SK-N-SH (cell line): Measurements from ENCODE around the gene ADGRE3. TPM values are rescaled to one million over a fixed set of nuclear protein-coding genes. Genes with fewer than 3 reads are reported as not detected.
A peak's percentile ranks its signal among the peaks of the same experiment; 100 is the strongest.

ENCODE experiments used
- CTCF ChIA-PET: fragments of 300-600, 350-600 bp; formaldehyde crosslinking; extraction: SDS; loops from one replicate; lab custom pipeline; 2021; lab: Yijun Ruan, JAX
- POLR2A ChIA-PET: fragments of 350-600 bp; sonication (Branson Sonifier 250); formaldehyde crosslinking; extraction: SDS; loops from one replicate; lab custom pipeline; 2020; ENCODE audit warnings: antibody characterized with exemption, inconsistent platforms; lab: Yijun Ruan, JAX
- DNase-seq: peaks from one replicate; pipeline ENCODE4 v3.0.0; 2012
- H2AFZ ChIP-seq: fragments of 200-600 bp; sonication (generic); 2 replicates; pipeline ENCODE4 v1.8.1; 2016; ENCODE audit warnings: antibody characterized with exemption, mild to moderate bottlenecking, low read depth
- H3F3A ChIP-seq: fragments of 200-600 bp; sonication (generic); replicated peaks from 2 replicates; pipeline ENCODE3; 2016; ENCODE audit warnings: antibody characterized with exemption, mild to moderate bottlenecking; ENCODE audit not compliant: insufficient read depth
- H3K27ac ChIP-seq, 2 experiments: fragments of 200-500 bp in 1 of 2; fragments of 200-600 bp in 1 of 2; sonication (Bioruptor generic) in 1 of 2; sonication (generic), shearing (Covaris generic) in 1 of 2; 2 replicates each; pipeline versions ENCODE4 v1.5.1 to v1.6.1; 2014 to 2016; ENCODE audit warnings: low read depth in 2 of 2, inconsistent platforms in 1 of 2, low read length in 1 of 2, mild to moderate bottlenecking in 1 of 2, mixed read lengths in 1 of 2
- H3K27me3 ChIP-seq: fragments of 200-600 bp; sonication (generic), shearing (Covaris generic); 2 replicates; pipeline ENCODE4 v1.6.1; 2016; ENCODE audit warnings: mixed run types; ENCODE audit not compliant: insufficient read depth
- H3K36me3 ChIP-seq, 2 experiments: fragments of 200-500 bp in 1 of 2; fragments of 200-600 bp in 1 of 2; sonication (Bioruptor generic) in 1 of 2; sonication (generic) in 1 of 2; replicated peaks in 1 of 2; 2 replicates each; pipeline versions ENCODE3 to v1.5.1; 2014 to 2016; ENCODE audit warnings: low read length in 1 of 2, mild to moderate bottlenecking in 1 of 2; ENCODE audit not compliant: insufficient read depth in 2 of 2, control insufficient read depth in 1 of 2
- H3K4me1 ChIP-seq, 2 experiments: fragments of 200-500 bp in 1 of 2; fragments of 200-600 bp in 1 of 2; sonication (Bioruptor generic) in 1 of 2; sonication (generic), shearing (Covaris generic) in 1 of 2; 2 replicates each; pipeline versions ENCODE4 v1.5.1 to v1.6.1; 2014 to 2016; ENCODE audit warnings: low read depth in 1 of 2, low read length in 1 of 2, mixed run types in 1 of 2; ENCODE audit not compliant: insufficient read depth in 2 of 2, control insufficient read depth in 1 of 2
- H3K4me2 ChIP-seq: fragments of 200-600 bp; sonication (generic), shearing (Covaris generic); 2 replicates; pipeline ENCODE4 v1.6.1; 2017; ENCODE audit warnings: mixed run types
- H3K4me3 ChIP-seq, 2 experiments: fragments of 200-500 bp in 1 of 2; fragments of 200-600 bp in 1 of 2; sonication (Bioruptor generic) in 1 of 2; sonication (generic), shearing (Covaris generic) in 1 of 2; 2 replicates each; pipeline versions ENCODE4 v1.5.1 to v1.8.1; 2014 to 2016; ENCODE audit warnings: low read depth in 2 of 2, inconsistent platforms in 1 of 2, low read length in 1 of 2, mild to moderate bottlenecking in 1 of 2, mixed read lengths in 1 of 2, moderate library complexity in 1 of 2
- H3K79me2 ChIP-seq: fragments of 200-600 bp; sonication (generic); 2 replicates; pipeline ENCODE4 v1.8.1; 2017; ENCODE audit warnings: mild to moderate bottlenecking; ENCODE audit not compliant: insufficient read depth
- H3K9ac ChIP-seq: fragments of 200-600 bp; sonication (generic); 2 replicates; pipeline ENCODE4 v1.6.1; 2017; ENCODE audit warnings: mixed run types
- H3K9me2 ChIP-seq: fragments of 200-600 bp; sonication (generic); 2 replicates; pipeline ENCODE4 v1.6.1; 2017; ENCODE audit warnings: mixed run types
- H3K9me3 ChIP-seq: fragments of 200-600 bp; sonication (generic); 2 replicates; pipeline ENCODE4 v1.6.1; 2017; ENCODE audit warnings: mixed run types, mild to moderate bottlenecking, moderate library complexity
- H4K20me1 ChIP-seq: fragments of 200-600 bp; sonication (generic); 2 replicates; pipeline ENCODE4 v1.6.1; 2017; ENCODE audit warnings: mild to moderate bottlenecking, mixed run types; ENCODE audit not compliant: insufficient read depth
- CHD2 ChIP-seq: fragments of 150-350 bp; IDR thresholded peaks from 2 replicates; pipeline ENCODE4 v1.6.1; 2018; ENCODE audit warnings: low read length; ENCODE audit not compliant: partially characterized antibody
- ELF1 ChIP-seq: IDR thresholded peaks from 2 replicates; pipeline ENCODE4 v1.4.0; 2012
- EP300 ChIP-seq, 2 experiments: IDR thresholded peaks; 2 replicates each; pipeline versions ENCODE4 v1.4.0 to v1.6.1; 2012; ENCODE audit warnings: borderline replicate concordance in 1 of 2, low read depth in 1 of 2, low read length in 1 of 2
- EZH2phosphoT487 ChIP-seq: fragments of 200-600 bp; sonication (generic); IDR thresholded peaks from 2 replicates; pipeline ENCODE4 v1.6.1; 2017; ENCODE audit warnings: low read depth, mixed run types, mild to moderate bottlenecking, antibody characterized with exemption, moderate library complexity, borderline replicate concordance
- FOSL2 ChIP-seq: IDR thresholded peaks from 2 replicates; pipeline ENCODE4 v1.4.0; 2012; ENCODE audit warnings: low read depth, mild to moderate bottlenecking, moderate library complexity, borderline replicate concordance
- FOXJ3 ChIP-seq: sonication (generic); formaldehyde crosslinking; IDR thresholded peaks from 2 replicates; pipeline ENCODE4 v1.5.1; 2020; ENCODE audit warnings: mild to moderate bottlenecking, missing genetic modification reagents
- GABPA ChIP-seq: IDR thresholded peaks from 2 replicates; pipeline ENCODE4 v1.4.0; 2012; ENCODE audit warnings: low read depth, mild to moderate bottlenecking
- GATA2 ChIP-seq: sonication (generic); formaldehyde crosslinking; IDR thresholded peaks from 2 replicates; pipeline ENCODE4 v1.5.0; 2020; ENCODE audit warnings: mild to moderate bottlenecking, missing genetic modification reagents
- JUND ChIP-seq: IDR thresholded peaks from 2 replicates; pipeline ENCODE4 v1.4.0; 2012
- MAX ChIP-seq: IDR thresholded peaks from 2 replicates; pipeline ENCODE4 v1.4.0; 2012; ENCODE audit warnings: low read depth
- NRF1 ChIP-seq: IDR thresholded peaks from 2 replicates; pipeline ENCODE4 v1.6.1; 2012; ENCODE audit warnings: low read depth, mild to moderate bottlenecking, low read length
- RAD21 ChIP-seq: IDR thresholded peaks from 2 replicates; pipeline ENCODE4 v1.6.1; 2012; ENCODE audit warnings: mild to moderate bottlenecking, low read length
- RCOR1 ChIP-seq: fragments of 150-350 bp; IDR thresholded peaks from 2 replicates; pipeline ENCODE4 v1.6.1; 2017; ENCODE audit warnings: antibody characterized with exemption, low read length
- SMC3 ChIP-seq: IDR thresholded peaks from 2 replicates; pipeline ENCODE4 v1.6.1; 2012; ENCODE audit warnings: low read depth, low read length, improper control_type of control experiment
- TAF1 ChIP-seq: IDR thresholded peaks from 2 replicates; pipeline ENCODE4 v1.6.1; 2012; ENCODE audit warnings: low read depth, mild to moderate bottlenecking, low read length, moderate library complexity, borderline replicate concordance
- USF1 ChIP-seq: IDR thresholded peaks from 2 replicates; pipeline ENCODE4 v1.4.0; 2012; ENCODE audit warnings: low read depth, borderline replicate concordance
- YY1 ChIP-seq: IDR thresholded peaks from 2 replicates; pipeline ENCODE4 v1.4.0; 2012; ENCODE audit warnings: low read depth, mild to moderate bottlenecking
- ZBTB33 ChIP-seq: IDR thresholded peaks from 2 replicates; pipeline ENCODE4 v1.4.0; 2012; ENCODE audit warnings: low read depth, borderline replicate concordance
- WGBS: methylation state at CpG from one replicate; pipeline ENCODE4 v1.1.6; 2017; ENCODE audit warnings: low lambda C conversion rate; 5-methylcytosine and 5-hydroxymethylcytosine counted together
- polyA plus RNA-seq, 3 experiments: library from polyadenylated mRNA; depleted of rRNA; stranded (reverse); fragments of >200 nt; gene quantifications; 2 replicates each; pipeline ENCODE4 v1.2.3, GENCODE V29; 2012
- TF ChIP-seq, protein P1 (sequence below): fragments of 150-350 bp; IDR thresholded peaks from 2 replicates; pipeline ENCODE4 v1.6.1; 2017; ENCODE audit warnings: antibody characterized with exemption, low read length, low read depth, borderline replicate concordance
- TF ChIP-seq, protein P2 (sequence below): IDR thresholded peaks from 2 replicates; pipeline ENCODE4; 2012

The ADGRE3 gene
- polyA plus RNA-seq, 1 of the 3 experiments (the other 2 are of a cell fraction): not detected

DNA sequence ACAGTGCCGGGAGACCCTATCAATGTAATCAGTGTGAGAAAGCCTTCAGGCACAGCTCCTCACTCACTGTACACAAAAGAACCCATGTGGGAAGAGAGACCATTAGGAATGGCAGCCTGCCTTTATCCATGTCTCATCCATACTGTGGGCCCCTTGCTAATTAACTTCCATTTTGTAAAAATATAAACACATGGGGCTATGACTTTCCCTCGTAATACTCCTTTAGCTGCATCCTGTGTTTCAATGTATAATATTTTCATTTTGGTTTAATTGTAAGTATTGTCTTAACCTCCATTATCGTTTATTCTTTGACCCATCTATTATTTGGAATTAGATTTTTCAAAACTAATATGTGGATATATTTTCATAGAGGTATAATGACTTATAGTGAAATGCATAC lies 44.5 kb upstream of the ADGRE3 start:
- CTCF ChIA-PET: no interaction called here
- H3K4me1 ChIP-seq: no peaks in the 10 kb centered on the region
- WGBS: 89% methylated on average over 3 of the region's 3 CpGs

More for the DNA sequence above, 44.5 kb upstream of the ADGRE3 start:
- Histone ChIP-seq H4K20me1 (no peaks in the 10 kb centered on the region), H3K79me2 (no peaks in the 10 kb centered on the region), H3F3A (no peaks in the 10 kb centered on the region), H3K36me3 (peaks cover 46 to 71% of the 10 kb centered on the region in 2 experiments), H3K9ac (no peak overlapping the region), H3K9me2 (no peaks in the 10 kb centered on the region), H2AFZ (no peak overlapping the region), H3K27ac (no peak overlapping the region), H3K9me3 (peaks cover 39% of the 10 kb centered on the region), H3K4me2 (no peak overlapping the region), H3K27me3 (no peaks in the 10 kb centered on the region), H3K4me3 (peak overlapping the region in 1 of 2 experiments; percentile 28; a peak in 1 of 4 replicates)
- POLR2A ChIA-PET: no interaction called here
- no peak for TF ChIP-seq SMC3
- TF ChIP-seq FOXJ3 (CRISPR knock-in tag): no peak
- TF ChIP-seq JUND: no peak
- TF ChIP-seq CHD2: no peak
- TF ChIP-seq, protein P1, sequence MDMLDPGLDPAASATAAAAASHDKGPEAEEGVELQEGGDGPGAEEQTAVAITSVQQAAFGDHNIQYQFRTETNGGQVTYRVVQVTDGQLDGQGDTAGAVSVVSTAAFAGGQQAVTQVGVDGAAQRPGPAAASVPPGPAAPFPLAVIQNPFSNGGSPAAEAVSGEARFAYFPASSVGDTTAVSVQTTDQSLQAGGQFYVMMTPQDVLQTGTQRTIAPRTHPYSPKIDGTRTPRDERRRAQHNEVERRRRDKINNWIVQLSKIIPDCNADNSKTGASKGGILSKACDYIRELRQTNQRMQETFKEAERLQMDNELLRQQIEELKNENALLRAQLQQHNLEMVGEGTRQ: no peak
- no peak for TF ChIP-seq GATA2 (CRISPR knock-in tag)
- TF ChIP-seq RCOR1: no peak
- TF ChIP-seq GABPA: no peak
- TF ChIP-seq EZH2phosphoT487: no peak
- no peak for TF ChIP-seq USF1
- TF ChIP-seq ELF1: no peak
- TF ChIP-seq ZBTB33: no peak
- TF ChIP-seq YY1: no peak
- TF ChIP-seq NRF1: no peak
- TF ChIP-seq MAX: no peak
- TF ChIP-seq, protein P2, sequence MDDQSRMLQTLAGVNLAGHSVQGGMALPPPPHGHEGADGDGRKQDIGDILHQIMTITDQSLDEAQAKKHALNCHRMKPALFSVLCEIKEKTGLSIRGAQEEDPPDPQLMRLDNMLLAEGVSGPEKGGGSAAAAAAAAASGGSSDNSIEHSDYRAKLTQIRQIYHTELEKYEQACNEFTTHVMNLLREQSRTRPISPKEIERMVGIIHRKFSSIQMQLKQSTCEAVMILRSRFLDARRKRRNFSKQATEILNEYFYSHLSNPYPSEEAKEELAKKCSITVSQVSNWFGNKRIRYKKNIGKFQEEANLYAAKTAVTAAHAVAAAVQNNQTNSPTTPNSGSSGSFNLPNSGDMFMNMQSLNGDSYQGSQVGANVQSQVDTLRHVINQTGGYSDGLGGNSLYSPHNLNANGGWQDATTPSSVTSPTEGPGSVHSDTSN: no peak
- no peak for TF ChIP-seq EP300 (IDR thresholded peaks at IDR 0.05; ENCODE audit: borderline replicate concordance in 1 of 2, low read depth in 1 of 2, low read length in 1 of 2)
- TF ChIP-seq FOSL2: no peak
- TF ChIP-seq RAD21: no peak
- TF ChIP-seq TAF1: no peak
- DNase-seq: no peak
